ENCODE data around the gene MRPL18.

The MRPL18 gene

GRCh38 chr6:159772196-159772595, 18.1 kb upstream of the MRPL18 start:
- no peak overlapping the region for H3K27ac ChIP-seq (ENCODE audit: insufficient read depth in 1 of 2, low read depth in 1 of 2, low read length in 2 of 2, poor library complexity in 1 of 2, severe bottlenecking in 2 of 2)
- WGBS (ENCODE audit: insufficient coverage): no CpG with 5 or more reads among the region's 1 CpG
- no peaks in the 10 kb centered on the region for H3K27me3 ChIP-seq (replicated peaks in 2 of 5; ENCODE audit: control insufficient read depth in 4 of 5, insufficient read depth in 5 of 5, low read length in 4 of 5)
- no peaks in the 10 kb centered on the region for H3K4me1 ChIP-seq (ENCODE audit: control extremely low read depth in 1 of 4, control insufficient read depth in 4 of 4, insufficient read depth in 4 of 4, low read length in 3 of 4)
- ChIA-PET CTCF (interaction anchor here (1.1 to 2.9 kb wide), 3 partner anchors 10 to 82 kb away, joined by 3 to 9 read pairs (median 4); no protein-coding TSS in a partner anchor), POLR2A (no interaction called here)
- H3K36me3 ChIP-seq (ENCODE audit: control insufficient read depth in 4 of 4, insufficient read depth in 4 of 4, low read length in 3 of 4): peaks cover 28 to 88% (median 46%) of the 10 kb centered on the region in 4 experiments
- H3K9me3 ChIP-seq (ENCODE audit: control extremely low read depth in 1 of 5, control insufficient read depth in 4 of 5, insufficient read depth in 2 of 5, low read depth in 1 of 5, low read length in 4 of 5): peaks cover 0 to 8% (median 0%) of the 10 kb centered on the region in 5 experiments
- DNase-seq: no peak
- no peak overlapping the region for H3K4me3 ChIP-seq (ENCODE audit: control insufficient read depth in 1 of 7, extremely low read depth in 1 of 7, insufficient read depth in 4 of 7, low read depth in 2 of 7, low read length in 6 of 7)

GRCh38 chr6:159777240-159777904, 12.9 kb upstream of the MRPL18 start:
- Histone ChIP-seq H3K4me1 (ENCODE audit: control extremely low read depth in 1 of 4, control insufficient read depth in 4 of 4, insufficient read depth in 4 of 4, low read length in 3 of 4) (no peaks in the 10 kb centered on the region), H3K4me3 (ENCODE audit: control insufficient read depth in 1 of 7, extremely low read depth in 1 of 7, insufficient read depth in 4 of 7, low read depth in 2 of 7, low read length in 6 of 7) (no peak overlapping the region), H3K27me3 (replicated peaks in 2 of 5; ENCODE audit: control insufficient read depth in 4 of 5, insufficient read depth in 5 of 5, low read length in 4 of 5) (no peaks in the 10 kb centered on the region), H3K27ac (ENCODE audit: insufficient read depth in 1 of 2, low read depth in 1 of 2, low read length in 2 of 2, poor library complexity in 1 of 2, severe bottlenecking in 2 of 2) (no peak overlapping the region), H3K36me3 (ENCODE audit: control insufficient read depth in 4 of 4, insufficient read depth in 4 of 4, low read length in 3 of 4) (peaks cover 29 to 94% (median 53%) of the 10 kb centered on the region in 4 experiments), H3K9me3 (ENCODE audit: control extremely low read depth in 1 of 5, control insufficient read depth in 4 of 5, insufficient read depth in 2 of 5, low read depth in 1 of 5, low read length in 4 of 5) (no peaks in the 10 kb centered on the region)
- POLR2A ChIA-PET: no interaction called here
- CTCF ChIA-PET: interaction anchor here (1.2 kb wide), 1 partner anchor 86 kb away, joined by 3 read pairs; no protein-coding TSS in a partner anchor
- no peak for DNase-seq
- 100% methylated on average over 4 of the region's 7 CpGs for WGBS (ENCODE audit: insufficient coverage)

- ChIA-PET POLR2A (no interaction called here), CTCF (interaction anchor here (1.2 kb wide), 1 partner anchor 87 kb away, joined by 3 read pairs; no protein-coding TSS in a partner anchor)
- H3K4me1 ChIP-seq (ENCODE audit: control extremely low read depth in 1 of 4, control insufficient read depth in 4 of 4, insufficient read depth in 4 of 4, low read length in 3 of 4): no peaks in the 10 kb centered on the region
- no peak overlapping the region for H3K4me3 ChIP-seq (ENCODE audit: control insufficient read depth in 1 of 7, extremely low read depth in 1 of 7, insufficient read depth in 4 of 7, low read depth in 2 of 7, low read length in 6 of 7)
- H3K27me3 ChIP-seq (replicated peaks in 2 of 5; ENCODE audit: control insufficient read depth in 4 of 5, insufficient read depth in 5 of 5, low read length in 4 of 5): no peaks in the 10 kb centered on the region
- H3K9me3 ChIP-seq (ENCODE audit: control extremely low read depth in 1 of 5, control insufficient read depth in 4 of 5, insufficient read depth in 2 of 5, low read depth in 1 of 5, low read length in 4 of 5): no peaks in the 10 kb centered on the region
- no CpG with 5 or more reads among the region's 1 CpG for WGBS (ENCODE audit: insufficient coverage)
- peaks cover 36 to 94% (median 59%) of the 10 kb centered on the region in 4 experiments for H3K36me3 ChIP-seq (ENCODE audit: control insufficient read depth in 4 of 4, insufficient read depth in 4 of 4, low read length in 3 of 4)
- no peak overlapping the region for H3K27ac ChIP-seq (ENCODE audit: insufficient read depth in 1 of 2, low read depth in 1 of 2, low read length in 2 of 2, poor library complexity in 1 of 2, severe bottlenecking in 2 of 2)
- no peak for DNase-seq
These were observed 12.1 kb upstream of the MRPL18 start for GRCh38 chr6:159778131-159778530.

DNA sequence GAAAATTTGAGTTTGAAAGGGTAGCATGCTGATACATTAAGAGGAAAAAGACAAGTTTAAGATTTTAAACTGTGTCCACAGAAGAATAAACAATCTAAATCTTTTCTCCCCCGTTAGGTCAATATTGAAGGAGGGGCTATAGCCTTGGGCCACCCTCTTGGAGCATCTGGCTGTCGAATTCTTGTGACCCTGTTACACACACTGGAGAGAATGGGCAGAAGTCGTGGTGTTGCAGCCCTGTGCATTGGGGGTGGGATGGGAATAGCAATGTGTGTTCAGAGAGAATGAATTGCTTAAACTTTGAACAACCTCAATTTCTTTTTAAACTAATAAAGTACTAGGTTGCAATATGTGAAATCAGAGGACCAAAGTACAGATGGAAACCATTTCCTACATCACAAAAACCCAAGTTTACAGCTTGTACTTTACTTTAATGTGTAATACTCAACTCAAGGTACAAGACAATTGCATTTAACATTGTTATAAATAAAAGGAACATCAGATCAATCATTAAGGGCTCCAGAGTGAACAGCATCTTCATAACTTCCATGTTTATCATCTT, 11.6 kb upstream of the MRPL18 start:
- CTCF ChIA-PET: no interaction called here
- H3K36me3 ChIP-seq (ENCODE audit: control insufficient read depth in 4 of 4, insufficient read depth in 4 of 4, low read length in 3 of 4): peaks cover 41 to 96% (median 61%) of the 10 kb centered on the region in 4 experiments
- no CpG with 5 or more reads among the region's 3 CpGs for WGBS (ENCODE audit: insufficient coverage)

GRCh38 chr6:159788276-159788675, 2.0 kb upstream of the MRPL18 start:
- Histone ChIP-seq H3K27ac (ENCODE audit: insufficient read depth in 1 of 2, low read depth in 1 of 2, low read length in 2 of 2, poor library complexity in 1 of 2, severe bottlenecking in 2 of 2) (peak overlapping the region; percentile 68 to 91), H3K9me3 (ENCODE audit: control extremely low read depth in 1 of 5, control insufficient read depth in 4 of 5, insufficient read depth in 2 of 5, low read depth in 1 of 5, low read length in 4 of 5) (no peaks in the 10 kb centered on the region), H3K4me1 (ENCODE audit: control extremely low read depth in 1 of 4, control insufficient read depth in 4 of 4, insufficient read depth in 4 of 4, low read length in 3 of 4) (peaks cover 18 to 44% (median 29%) of the 10 kb centered on the region in 4 experiments), H3K4me3 (ENCODE audit: control insufficient read depth in 1 of 7, extremely low read depth in 1 of 7, insufficient read depth in 4 of 7, low read depth in 2 of 7, low read length in 6 of 7) (peak overlapping the region in 6 of 7 experiments; percentile 66 to 97 (median 92)), H3K36me3 (ENCODE audit: control insufficient read depth in 4 of 4, insufficient read depth in 4 of 4, low read length in 3 of 4) (peaks cover 21 to 51% (median 36%) of the 10 kb centered on the region in 4 experiments), H3K27me3 (replicated peaks in 2 of 5; ENCODE audit: control insufficient read depth in 4 of 5, insufficient read depth in 5 of 5, low read length in 4 of 5) (no peaks in the 10 kb centered on the region)
- ChIA-PET POLR2A (interaction anchor here (0.7 kb wide), 1 partner anchor 59 kb away, joined by 3 read pairs; no protein-coding TSS in a partner anchor), CTCF (interaction anchor here (0.8 to 7.1 kb wide), 9 partner anchors 13 to 99 kb away, joined by 3 to 43 read pairs (median 4); no protein-coding TSS in a partner anchor)
- DNase-seq: no peak
- 62% methylated on average over 10 of the region's 15 CpGs for WGBS (ENCODE audit: insufficient coverage)

More for the DNA sequence above, 11.6 kb upstream of the MRPL18 start:
- no peak for DNase-seq
- Histone ChIP-seq H3K4me1 (ENCODE audit: control extremely low read depth in 1 of 4, control insufficient read depth in 4 of 4, insufficient read depth in 4 of 4, low read length in 3 of 4) (no peaks in the 10 kb centered on the region), H3K27me3 (replicated peaks in 2 of 5; ENCODE audit: control insufficient read depth in 4 of 5, insufficient read depth in 5 of 5, low read length in 4 of 5) (no peaks in the 10 kb centered on the region), H3K4me3 (ENCODE audit: control insufficient read depth in 1 of 7, extremely low read depth in 1 of 7, insufficient read depth in 4 of 7, low read depth in 2 of 7, low read length in 6 of 7) (no peak overlapping the region), H3K27ac (ENCODE audit: insufficient read depth in 1 of 2, low read depth in 1 of 2, low read length in 2 of 2, poor library complexity in 1 of 2, severe bottlenecking in 2 of 2) (no peak overlapping the region), H3K9me3 (ENCODE audit: control extremely low read depth in 1 of 5, control insufficient read depth in 4 of 5, insufficient read depth in 2 of 5, low read depth in 1 of 5, low read length in 4 of 5) (no peaks in the 10 kb centered on the region)
- POLR2A ChIA-PET: no interaction called here

GRCh38 chr6:159788753-159789376, 1.4 kb upstream of the MRPL18 start:
- POLR2A ChIA-PET: interaction anchor here (0.7 to 1.3 kb wide), 3 partner anchors 22 to 60 kb away, joined by 3 to 4 read pairs (median 3); no protein-coding TSS in a partner anchor
- Histone ChIP-seq H3K4me1 (ENCODE audit: control extremely low read depth in 1 of 4, control insufficient read depth in 4 of 4, insufficient read depth in 4 of 4, low read length in 3 of 4) (peaks cover 18 to 44% (median 29%) of the 10 kb centered on the region in 4 experiments), H3K27ac (ENCODE audit: insufficient read depth in 1 of 2, low read depth in 1 of 2, low read length in 2 of 2, poor library complexity in 1 of 2, severe bottlenecking in 2 of 2) (peak overlapping the region; percentile 68 to 91), H3K9me3 (ENCODE audit: control extremely low read depth in 1 of 5, control insufficient read depth in 4 of 5, insufficient read depth in 2 of 5, low read depth in 1 of 5, low read length in 4 of 5) (no peaks in the 10 kb centered on the region), H3K27me3 (replicated peaks in 2 of 5; ENCODE audit: control insufficient read depth in 4 of 5, insufficient read depth in 5 of 5, low read length in 4 of 5) (no peaks in the 10 kb centered on the region), H3K36me3 (ENCODE audit: control insufficient read depth in 4 of 4, insufficient read depth in 4 of 4, low read length in 3 of 4) (peaks cover 21 to 47% (median 33%) of the 10 kb centered on the region in 4 experiments), H3K4me3 (ENCODE audit: control insufficient read depth in 1 of 7, extremely low read depth in 1 of 7, insufficient read depth in 4 of 7, low read depth in 2 of 7, low read length in 6 of 7) (peak overlapping the region; percentile 66 to 97 (median 94))
- peak; percentile 8 to 54 (median 34) for DNase-seq
- CTCF ChIA-PET: interaction anchor here (0.8 to 7.1 kb wide), 11 partner anchors 13 to 99 kb away, joined by 3 to 43 read pairs (median 4); no protein-coding TSS in a partner anchor
- under 1% methylated on average over 53 of the region's 60 CpGs for WGBS (ENCODE audit: insufficient coverage)

All from common myeloid progenitor, CD34-positive (primary cell).